ENCODE measurements around the gene HSPA5. TPM values are rescaled to one million over a fixed set of nuclear protein-coding genes. Genes with fewer than 3 reads are reported as not detected.
A peak's percentile ranks its signal among the peaks of the same experiment; 100 is the strongest.
"Not testable (repeated sequence)": the region's sequence is repeated elsewhere in the genome, so short reads cannot be mapped to it uniquely, and the experiment has no call there.

The HSPA5 gene
- total RNA-seq (2021) = 260 and 290 TPM in 2 replicates
- Bru-seq, nascent RNA = percentile 99 among the genes with signal in this experiment
- BruChase-seq, experiment 1, labeled RNA remaining after a 2-hour chase = percentile 100 among the genes with signal in this experiment
- percentile 100 among the genes with signal in this experiment for BruChase-seq, experiment 2, labeled RNA remaining after a 6-hour chase
- long read RNA-seq, transcript HSPA5-201 (8 exons, 3,908 nt) = major isoform, 978 of 1,041 reads
- long read RNA-seq, partial matches to known transcripts = 37 of 1,041 reads
- long read RNA-seq, other reads (novel, unspliced or antisense) = 26 of 1,041 reads

GRCh38 chr9:125241000-125241862 lies at the start of gene HSPA5:
TSS of gene HSPA5 (minus strand) at chr9:125241343. CDS start at chr9:125241126, 217 bp downstream.
- Histone ChIP-seq H3K4me3 (ENCODE audit: low read depth, low read length, poor library complexity, severe bottlenecking) (peak within 1 kb of the TSS; percentile 93), H3K9me3 (ENCODE audit: low read depth, low read length, poor library complexity, severe bottlenecking) (no peaks in the 10 kb centered on the region), H3K4me1 (ENCODE audit: insufficient read depth, low read length, poor library complexity, severe bottlenecking) (peaks cover 33% of the 10 kb centered on the region), H3K27ac (ENCODE audit: low read depth, low read length, poor library complexity, severe bottlenecking) (peak within 1 kb of the TSS; percentile 93), H3K27me3 (replicated peaks; ENCODE audit: insufficient read depth, low read depth, low read length, poor library complexity) (no peaks in the 10 kb centered on the region), H3K36me3 (ENCODE audit: insufficient read depth, low read length, poor library complexity, severe bottlenecking) (peaks cover 44% of the 10 kb centered on the region)
- ChIA-PET POLR2A (ENCODE audit: low non-redundant PET) (interaction anchor here (0.5 to 0.9 kb wide), 3 partner anchors 11 to 1051 kb away, joined by 3 to 20 read pairs (median 3); no protein-coding TSS in a partner anchor), CTCF (no interaction called here)
- peak; percentile 100 for DNase-seq (ENCODE audit: low spot score)
- BruUV-seq (replicated peaks) = TSS peak; percentile 51
- no peak for TF ChIP-seq EZH2 (IDR thresholded peaks at IDR 0.05; ENCODE audit: borderline replicate concordance, low read depth, low read length, poor library complexity, severe bottlenecking)
- TF ChIP-seq CTCF (conservative IDR thresholded peaks at IDR 0.05; ENCODE audit: low read depth, low read length) = 0 out of 2 replicates have a peak, but pooled peaks have one; percentile 21
- intact Hi-C loops (cut with micrococcal nuclease; ENCODE audit: unreplicated experiment) = loop anchor here (2.0 to 5.0 kb wide), 2 partner anchors 20 to 126 kb away; partner anchors contain the start of gene GAPVD1

DNA sequence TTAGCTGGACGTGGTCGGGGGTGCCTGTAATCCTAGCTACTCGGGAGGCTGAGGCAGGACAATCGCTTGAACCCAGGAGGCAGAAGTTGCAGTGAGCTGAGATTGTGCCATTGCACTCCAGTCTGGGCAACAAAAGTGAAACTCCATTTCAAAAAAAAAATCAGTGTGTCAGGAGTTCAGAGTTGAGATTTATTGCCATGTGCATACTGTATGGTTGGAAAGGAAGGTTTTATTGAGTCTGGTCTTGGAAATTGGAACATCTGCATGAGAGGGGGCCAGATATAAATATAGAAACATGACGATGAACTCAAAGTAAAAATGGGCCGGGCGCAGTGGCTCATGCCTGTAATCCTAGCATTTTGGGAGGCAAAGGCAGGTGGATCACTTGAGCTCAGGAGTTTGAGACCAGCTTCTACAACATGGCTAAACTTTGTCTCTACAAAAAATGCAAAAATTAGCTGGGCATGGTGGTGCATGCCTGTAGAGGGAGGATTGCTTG lies 45.8 kb upstream of the HSPA5 start:
- POLR2A ChIA-PET (ENCODE audit: low non-redundant PET); CTCF ChIA-PET; H3K4me1 ChIP-seq (ENCODE audit: insufficient read depth, low read length, poor library complexity, severe bottlenecking); H3K27me3 ChIP-seq (replicated peaks; ENCODE audit: insufficient read depth, low read depth, low read length, poor library complexity); H3K4me3 ChIP-seq (ENCODE audit: low read depth, low read length, poor library complexity, severe bottlenecking); intact Hi-C loops (cut with micrococcal nuclease; ENCODE audit: unreplicated experiment); DNase-seq (ENCODE audit: low spot score); H3K27ac ChIP-seq (ENCODE audit: low read depth, low read length, poor library complexity, severe bottlenecking); H3K36me3 ChIP-seq (ENCODE audit: insufficient read depth, low read length, poor library complexity, severe bottlenecking); H3K9me3 ChIP-seq (ENCODE audit: low read depth, low read length, poor library complexity, severe bottlenecking); BruUV-seq (replicated peaks): not testable (repeated sequence)

DNA sequence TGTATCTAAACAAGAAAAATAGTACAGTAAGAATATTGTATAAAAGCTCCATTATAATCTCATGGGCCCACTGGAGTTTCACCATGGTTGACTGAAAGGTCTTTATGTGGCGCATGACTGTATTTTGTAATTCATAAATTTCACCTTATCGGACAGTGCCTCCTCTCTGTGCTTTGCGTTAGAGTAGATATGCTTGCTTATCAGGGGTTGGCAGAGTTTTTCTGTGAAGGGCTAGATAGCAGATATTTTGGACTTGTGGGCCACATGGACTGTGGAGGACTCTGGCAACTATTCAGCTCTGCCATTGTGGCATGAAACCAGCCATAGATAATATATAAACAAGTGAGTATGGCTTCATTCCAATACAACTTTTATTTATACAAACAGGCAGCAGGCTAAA lies 43.7 kb upstream of the HSPA5 start:
- TF ChIP-seq EZH2 (IDR thresholded peaks at IDR 0.05; ENCODE audit: borderline replicate concordance, low read depth, low read length, poor library complexity, severe bottlenecking) (no peak), CTCF (conservative IDR thresholded peaks at IDR 0.05; ENCODE audit: low read depth, low read length) (no peak)
- no peak for DNase-seq (ENCODE audit: low spot score)
- Histone ChIP-seq H3K4me1 (ENCODE audit: insufficient read depth, low read length, poor library complexity, severe bottlenecking) (no peaks in the 10 kb centered on the region), H3K4me3 (ENCODE audit: low read depth, low read length, poor library complexity, severe bottlenecking) (no peak overlapping the region), H3K36me3 (ENCODE audit: insufficient read depth, low read length, poor library complexity, severe bottlenecking) (no peaks in the 10 kb centered on the region), H3K27me3 (replicated peaks; ENCODE audit: insufficient read depth, low read depth, low read length, poor library complexity) (no peaks in the 10 kb centered on the region), H3K9me3 (ENCODE audit: low read depth, low read length, poor library complexity, severe bottlenecking) (no peaks in the 10 kb centered on the region), H3K27ac (ENCODE audit: low read depth, low read length, poor library complexity, severe bottlenecking) (no peak overlapping the region)
- BruUV-seq (replicated peaks) = no TSS peak
- POLR2A ChIA-PET (ENCODE audit: low non-redundant PET) = no interaction called here
- CTCF ChIA-PET = no interaction called here
- intact Hi-C loops (cut with micrococcal nuclease; ENCODE audit: unreplicated experiment) = no loop called here

Measured in A673 (cell line).